ENCODE results near the gene CCDC38. TPM values are rescaled to one million over a fixed set of nuclear protein-coding genes. Genes with fewer than 3 reads are reported as not detected.

CCDC38 gene
- polyA plus RNA-seq, 1 donor from 2014 or later: not detected

DNA sequence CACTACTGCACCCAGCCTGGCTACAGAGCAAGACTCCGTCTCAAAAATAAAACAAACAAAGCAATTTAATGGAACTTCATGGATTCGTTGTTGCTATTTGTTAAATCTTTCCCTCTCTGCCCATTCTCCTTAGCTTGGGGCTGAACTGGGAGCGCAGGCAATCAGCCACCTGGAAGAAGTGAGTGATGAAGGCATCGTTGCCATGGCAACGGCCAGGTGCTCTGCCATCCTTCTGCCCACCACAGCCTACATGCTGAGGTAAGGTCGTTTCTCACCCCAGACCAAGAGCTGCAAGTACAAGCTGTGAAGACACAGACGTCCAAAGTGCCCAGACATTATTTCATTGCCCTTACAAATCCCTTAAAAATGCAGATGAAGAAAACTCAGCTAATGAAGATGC lies 19.8 kb upstream of the CCDC38 start:
- Histone ChIP-seq H3K36me3 (ENCODE audit: insufficient read depth, low read length) (no peaks in the 10 kb centered on the region), H3K9ac (ENCODE audit: low read length) (no peak overlapping the region), H3F3A (ENCODE audit: insufficient read depth, low read length, poor library complexity, severe bottlenecking) (no peaks in the 10 kb centered on the region), H3K4me2 (ENCODE audit: low read length) (no peak overlapping the region), H2AFZ (ENCODE audit: low read depth, low read length) (no peak overlapping the region), H3K9me2 (ENCODE audit: insufficient read depth, low read length) (no peaks in the 10 kb centered on the region), H3K27me3 (ENCODE audit: insufficient read depth, low read depth, low read length) (no peaks in the 10 kb centered on the region), H3K79me2 (replicated peaks; ENCODE audit: insufficient read depth, low read length) (no peaks in the 10 kb centered on the region), H3K9me3 (ENCODE audit: low read length) (no peaks in the 10 kb centered on the region), H4K20me1 (ENCODE audit: insufficient read depth) (no peaks in the 10 kb centered on the region), H3K27ac (ENCODE audit: low read length) (no peak overlapping the region), H3K4me3 (ENCODE audit: low read length) (no peak overlapping the region)
- TF ChIP-seq, protein P1, sequence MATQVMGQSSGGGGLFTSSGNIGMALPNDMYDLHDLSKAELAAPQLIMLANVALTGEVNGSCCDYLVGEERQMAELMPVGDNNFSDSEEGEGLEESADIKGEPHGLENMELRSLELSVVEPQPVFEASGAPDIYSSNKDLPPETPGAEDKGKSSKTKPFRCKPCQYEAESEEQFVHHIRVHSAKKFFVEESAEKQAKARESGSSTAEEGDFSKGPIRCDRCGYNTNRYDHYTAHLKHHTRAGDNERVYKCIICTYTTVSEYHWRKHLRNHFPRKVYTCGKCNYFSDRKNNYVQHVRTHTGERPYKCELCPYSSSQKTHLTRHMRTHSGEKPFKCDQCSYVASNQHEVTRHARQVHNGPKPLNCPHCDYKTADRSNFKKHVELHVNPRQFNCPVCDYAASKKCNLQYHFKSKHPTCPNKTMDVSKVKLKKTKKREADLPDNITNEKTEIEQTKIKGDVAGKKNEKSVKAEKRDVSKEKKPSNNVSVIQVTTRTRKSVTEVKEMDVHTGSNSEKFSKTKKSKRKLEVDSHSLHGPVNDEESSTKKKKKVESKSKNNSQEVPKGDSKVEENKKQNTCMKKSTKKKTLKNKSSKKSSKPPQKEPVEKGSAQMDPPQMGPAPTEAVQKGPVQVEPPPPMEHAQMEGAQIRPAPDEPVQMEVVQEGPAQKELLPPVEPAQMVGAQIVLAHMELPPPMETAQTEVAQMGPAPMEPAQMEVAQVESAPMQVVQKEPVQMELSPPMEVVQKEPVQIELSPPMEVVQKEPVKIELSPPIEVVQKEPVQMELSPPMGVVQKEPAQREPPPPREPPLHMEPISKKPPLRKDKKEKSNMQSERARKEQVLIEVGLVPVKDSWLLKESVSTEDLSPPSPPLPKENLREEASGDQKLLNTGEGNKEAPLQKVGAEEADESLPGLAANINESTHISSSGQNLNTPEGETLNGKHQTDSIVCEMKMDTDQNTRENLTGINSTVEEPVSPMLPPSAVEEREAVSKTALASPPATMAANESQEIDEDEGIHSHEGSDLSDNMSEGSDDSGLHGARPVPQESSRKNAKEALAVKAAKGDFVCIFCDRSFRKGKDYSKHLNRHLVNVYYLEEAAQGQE (IDR thresholded peaks at IDR 0.05; ENCODE audit: borderline replicate concordance): no peak
- TF ChIP-seq RAD21 (conservative IDR thresholded peaks at IDR 0.05): no peak
- no peak for TF ChIP-seq TAF1 (IDR thresholded peaks at IDR 0.05; ENCODE audit: low read depth)
- no peak for TF ChIP-seq POLR2AphosphoS5 (IDR thresholded peaks at IDR 0.05)
- no peak for TF ChIP-seq SMC3 (conservative IDR thresholded peaks at IDR 0.05; ENCODE audit: poor library complexity)
- no peak for TF ChIP-seq EZH2 (IDR thresholded peaks at IDR 0.05; ENCODE audit: borderline replicate concordance, insufficient read depth, low read length, poor library complexity, severe bottlenecking)
- TF ChIP-seq EP300 (conservative IDR thresholded peaks at IDR 0.05; ENCODE audit: poor library complexity, severe bottlenecking): no peak
- no peak for TF ChIP-seq MXI1 (conservative IDR thresholded peaks at IDR 0.05; ENCODE audit: poor library complexity, severe bottlenecking)
- TF ChIP-seq, protein P2, sequence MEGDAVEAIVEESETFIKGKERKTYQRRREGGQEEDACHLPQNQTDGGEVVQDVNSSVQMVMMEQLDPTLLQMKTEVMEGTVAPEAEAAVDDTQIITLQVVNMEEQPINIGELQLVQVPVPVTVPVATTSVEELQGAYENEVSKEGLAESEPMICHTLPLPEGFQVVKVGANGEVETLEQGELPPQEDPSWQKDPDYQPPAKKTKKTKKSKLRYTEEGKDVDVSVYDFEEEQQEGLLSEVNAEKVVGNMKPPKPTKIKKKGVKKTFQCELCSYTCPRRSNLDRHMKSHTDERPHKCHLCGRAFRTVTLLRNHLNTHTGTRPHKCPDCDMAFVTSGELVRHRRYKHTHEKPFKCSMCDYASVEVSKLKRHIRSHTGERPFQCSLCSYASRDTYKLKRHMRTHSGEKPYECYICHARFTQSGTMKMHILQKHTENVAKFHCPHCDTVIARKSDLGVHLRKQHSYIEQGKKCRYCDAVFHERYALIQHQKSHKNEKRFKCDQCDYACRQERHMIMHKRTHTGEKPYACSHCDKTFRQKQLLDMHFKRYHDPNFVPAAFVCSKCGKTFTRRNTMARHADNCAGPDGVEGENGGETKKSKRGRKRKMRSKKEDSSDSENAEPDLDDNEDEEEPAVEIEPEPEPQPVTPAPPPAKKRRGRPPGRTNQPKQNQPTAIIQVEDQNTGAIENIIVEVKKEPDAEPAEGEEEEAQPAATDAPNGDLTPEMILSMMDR (IDR thresholded peaks at IDR 0.05; ENCODE audit: poor library complexity, severe bottlenecking): no peak

DNA sequence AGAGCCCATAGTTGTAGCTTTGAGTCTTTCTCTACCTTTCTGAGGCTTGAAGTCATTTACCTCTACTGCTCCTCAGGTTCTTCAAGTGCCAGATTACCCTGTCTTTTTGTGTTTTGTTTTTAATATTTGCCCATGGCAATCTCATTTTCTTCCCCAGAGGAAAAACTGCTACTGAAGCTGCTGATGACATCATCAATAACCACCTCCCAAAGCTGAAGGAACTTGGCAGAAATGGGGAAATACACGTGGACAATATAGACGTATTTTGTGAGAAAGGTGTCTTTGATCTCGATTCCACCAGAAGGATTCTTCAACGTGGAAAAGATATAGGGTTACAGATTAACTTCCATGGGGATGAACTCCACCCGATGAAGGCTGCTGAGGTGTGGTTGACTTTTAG lies 17.8 kb upstream of the CCDC38 start:
- H3K4me2 ChIP-seq (ENCODE audit: low read length): no peak overlapping the region
- no peaks in the 10 kb centered on the region for H3F3A ChIP-seq (ENCODE audit: insufficient read depth, low read length, poor library complexity, severe bottlenecking)
- H2AFZ ChIP-seq (ENCODE audit: low read depth, low read length): no peak overlapping the region
- TF ChIP-seq POLR2AphosphoS5 (IDR thresholded peaks at IDR 0.05) (no peak), EP300 (conservative IDR thresholded peaks at IDR 0.05; ENCODE audit: poor library complexity, severe bottlenecking) (no peak), SMC3 (conservative IDR thresholded peaks at IDR 0.05; ENCODE audit: poor library complexity) (no peak), MXI1 (conservative IDR thresholded peaks at IDR 0.05; ENCODE audit: poor library complexity, severe bottlenecking) (no peak), EZH2 (IDR thresholded peaks at IDR 0.05; ENCODE audit: borderline replicate concordance, insufficient read depth, low read length, poor library complexity, severe bottlenecking) (no peak), TAF1 (IDR thresholded peaks at IDR 0.05; ENCODE audit: low read depth) (no peak), RAD21 (conservative IDR thresholded peaks at IDR 0.05) (no peak)
- TF ChIP-seq, protein P2 (IDR thresholded peaks at IDR 0.05; ENCODE audit: poor library complexity, severe bottlenecking): no peak
- TF ChIP-seq, protein P1 (IDR thresholded peaks at IDR 0.05; ENCODE audit: borderline replicate concordance): no peak
- no peaks in the 10 kb centered on the region for H3K27me3 ChIP-seq (ENCODE audit: insufficient read depth, low read depth, low read length)
- H3K9ac ChIP-seq (ENCODE audit: low read length): no peak overlapping the region
- H4K20me1 ChIP-seq (ENCODE audit: insufficient read depth): no peaks in the 10 kb centered on the region
- no peak overlapping the region for H3K4me3 ChIP-seq (ENCODE audit: low read length)
- no peaks in the 10 kb centered on the region for H3K79me2 ChIP-seq (replicated peaks; ENCODE audit: insufficient read depth, low read length)
- no peaks in the 10 kb centered on the region for H3K9me3 ChIP-seq (ENCODE audit: low read length)
- H3K27ac ChIP-seq (ENCODE audit: low read length): no peak overlapping the region
- no peaks in the 10 kb centered on the region for H3K36me3 ChIP-seq (ENCODE audit: insufficient read depth, low read length)
- H3K9me2 ChIP-seq (ENCODE audit: insufficient read depth, low read length): no peaks in the 10 kb centered on the region

Data from neural cell (in vitro differentiated cells).